ENCODE data around the gene ERVW-1.

DNA sequence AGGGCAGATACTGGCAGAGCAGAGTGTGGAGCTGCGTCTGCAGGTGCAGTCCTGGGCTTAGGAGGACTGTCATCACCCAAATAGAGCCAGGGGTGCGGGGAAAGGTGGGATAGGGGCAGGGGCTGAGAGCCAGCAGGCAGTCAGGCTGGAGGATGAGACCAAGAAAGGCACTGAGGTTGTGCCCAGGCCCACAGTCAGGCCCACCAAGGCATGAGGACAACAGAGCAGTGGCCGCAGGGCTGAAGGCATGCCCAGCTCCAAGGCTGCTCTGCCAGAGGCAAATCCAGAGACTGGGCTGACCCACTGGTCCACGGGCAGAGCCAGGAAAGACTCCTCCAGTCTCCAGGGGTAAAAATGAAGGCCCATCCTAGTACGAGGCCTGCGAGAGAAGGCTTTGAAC is 54.8 kb downstream of the ERVW-1 start:
- TF ChIP-seq, protein P1, sequence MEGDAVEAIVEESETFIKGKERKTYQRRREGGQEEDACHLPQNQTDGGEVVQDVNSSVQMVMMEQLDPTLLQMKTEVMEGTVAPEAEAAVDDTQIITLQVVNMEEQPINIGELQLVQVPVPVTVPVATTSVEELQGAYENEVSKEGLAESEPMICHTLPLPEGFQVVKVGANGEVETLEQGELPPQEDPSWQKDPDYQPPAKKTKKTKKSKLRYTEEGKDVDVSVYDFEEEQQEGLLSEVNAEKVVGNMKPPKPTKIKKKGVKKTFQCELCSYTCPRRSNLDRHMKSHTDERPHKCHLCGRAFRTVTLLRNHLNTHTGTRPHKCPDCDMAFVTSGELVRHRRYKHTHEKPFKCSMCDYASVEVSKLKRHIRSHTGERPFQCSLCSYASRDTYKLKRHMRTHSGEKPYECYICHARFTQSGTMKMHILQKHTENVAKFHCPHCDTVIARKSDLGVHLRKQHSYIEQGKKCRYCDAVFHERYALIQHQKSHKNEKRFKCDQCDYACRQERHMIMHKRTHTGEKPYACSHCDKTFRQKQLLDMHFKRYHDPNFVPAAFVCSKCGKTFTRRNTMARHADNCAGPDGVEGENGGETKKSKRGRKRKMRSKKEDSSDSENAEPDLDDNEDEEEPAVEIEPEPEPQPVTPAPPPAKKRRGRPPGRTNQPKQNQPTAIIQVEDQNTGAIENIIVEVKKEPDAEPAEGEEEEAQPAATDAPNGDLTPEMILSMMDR (conservative IDR thresholded peaks at IDR 0.05) = no peak
- TF ChIP-seq ZFX (IDR thresholded peaks at IDR 0.05) = no peak

Data from C4-2B (cell line).